Measurements from ENCODE around the gene KDM6A. TPM values are rescaled to one million over a fixed set of nuclear protein-coding genes. Genes with fewer than 3 reads are reported as not detected.
A peak's percentile ranks its signal among the peaks of the same experiment; 100 is the strongest.
"Not testable (repeated sequence)": the region's sequence is repeated elsewhere in the genome, so short reads cannot be mapped to it uniquely, and the experiment has no call there.

Gene KDM6A
- total RNA-seq, 1 donor from 2014 or later, result 26.2 TPM

DNA sequence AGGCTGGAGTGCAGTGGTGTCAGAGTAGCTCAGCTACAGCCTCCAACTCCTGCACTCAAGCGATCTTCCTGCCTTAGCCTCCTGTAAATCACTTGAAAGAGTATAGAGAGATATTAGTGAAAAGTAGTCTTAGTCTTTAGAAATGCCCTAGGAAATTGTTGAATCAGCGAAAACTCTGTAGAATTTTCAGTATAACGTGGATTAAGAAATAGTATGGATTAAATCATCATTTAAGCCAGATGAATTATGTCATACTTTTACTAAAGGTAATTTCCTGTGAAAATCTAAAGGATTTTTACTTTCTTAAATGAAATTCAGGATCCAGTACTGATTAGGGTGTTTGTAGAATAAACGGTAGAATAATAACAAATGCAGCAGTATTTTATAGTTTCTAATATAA lies 163.2 kb downstream of the KDM6A start:
- DNase-seq, result no peak
- peaks cover 7% of the 10 kb centered on the region for H3K36me3 Mint-ChIP-seq (ENCODE audit: low read depth)
- peaks cover 3% of the 10 kb centered on the region for H3K9me3 Mint-ChIP-seq
- no peak overlapping the region for H3K4me3 Mint-ChIP-seq
- intact Hi-C loops (cut with micrococcal nuclease), result no loop called here
- H3K27me3 Mint-ChIP-seq, result no peaks in the 10 kb centered on the region
- H3K4me1 Mint-ChIP-seq, result no peaks in the 10 kb centered on the region
- H3K27ac Mint-ChIP-seq, result no peak overlapping the region

DNA sequence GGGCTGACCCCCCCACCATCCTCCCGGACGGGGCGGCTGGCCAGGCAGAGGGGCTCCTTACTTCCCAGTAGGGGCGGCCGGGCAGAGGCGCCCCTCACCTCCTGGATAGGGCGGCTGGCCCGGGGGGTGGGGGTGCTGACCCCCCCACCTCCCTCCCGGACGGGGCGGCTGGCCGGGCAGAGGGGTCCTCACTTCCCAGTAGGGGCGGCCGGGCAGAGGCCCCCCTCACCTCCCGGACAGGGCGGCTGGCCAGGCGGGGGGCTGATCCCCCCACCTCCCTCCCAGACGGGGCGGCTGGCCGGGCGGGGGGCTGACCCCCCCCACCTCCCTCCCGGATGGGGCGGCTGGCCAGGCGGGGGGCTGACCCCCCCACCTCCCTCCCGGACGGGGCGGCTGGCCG lies 167.1 kb downstream of the KDM6A start:
- H3K27ac Mint-ChIP-seq; H3K4me1 Mint-ChIP-seq; intact Hi-C loops (cut with micrococcal nuclease); H3K4me3 Mint-ChIP-seq; H3K27me3 Mint-ChIP-seq; H3K9me3 Mint-ChIP-seq; DNase-seq; H3K36me3 Mint-ChIP-seq (ENCODE audit: low read depth): not testable (repeated sequence)

DNA sequence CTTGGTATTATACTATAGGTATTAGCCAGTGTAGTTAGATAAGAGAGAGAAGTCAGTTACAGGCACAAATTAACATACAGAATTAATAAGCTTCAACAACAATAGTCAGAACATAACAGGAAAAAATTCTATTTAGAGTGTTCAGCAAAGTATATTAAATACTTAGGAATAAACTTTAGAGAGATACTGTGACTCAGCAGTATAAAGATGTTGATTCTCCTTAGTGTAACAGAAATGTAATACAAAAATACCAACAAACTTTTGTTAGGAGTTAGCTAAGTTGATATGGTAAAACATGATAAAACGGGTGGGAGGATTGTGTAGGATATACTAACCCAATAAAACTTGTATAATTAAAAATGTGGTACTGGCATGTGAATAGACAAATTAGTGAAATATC lies 173.4 kb downstream of the KDM6A start:
- DNase-seq, result no peak
- Mint-ChIP-seq H3K4me3 (no peak overlapping the region), H3K27ac (no peak overlapping the region), H3K4me1 (peaks cover 4% of the 10 kb centered on the region), H3K9me3 (peaks cover 3% of the 10 kb centered on the region), H3K27me3 (no peaks in the 10 kb centered on the region), H3K36me3 (ENCODE audit: low read depth) (peaks cover 14% of the 10 kb centered on the region)
- intact Hi-C loops (cut with micrococcal nuclease), result no loop called here

DNA sequence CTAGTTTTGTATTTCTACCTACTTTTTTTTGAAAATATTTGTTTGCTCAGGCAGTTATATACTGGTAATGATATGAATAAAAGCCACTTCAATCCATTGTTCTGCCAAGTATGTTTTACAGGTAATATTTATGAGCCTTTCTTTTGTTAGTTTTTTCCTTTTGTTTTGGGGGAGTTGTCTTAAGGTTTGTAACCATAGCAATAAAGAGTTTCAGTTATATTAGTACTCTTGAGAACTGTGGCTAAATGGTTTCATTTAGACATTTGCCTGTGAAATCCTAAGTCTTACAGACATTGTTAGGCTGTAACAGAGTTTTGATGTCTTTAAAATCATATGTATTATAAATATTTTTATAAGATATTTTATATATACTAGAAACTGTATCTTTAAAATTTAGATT lies 177.6 kb downstream of the KDM6A start:
- no peak for DNase-seq
- peaks cover 4% of the 10 kb centered on the region for H3K4me1 Mint-ChIP-seq
- no peak overlapping the region for H3K27ac Mint-ChIP-seq
- no peaks in the 10 kb centered on the region for H3K27me3 Mint-ChIP-seq
- H3K9me3 Mint-ChIP-seq, result peaks cover 3% of the 10 kb centered on the region
- intact Hi-C loops (cut with micrococcal nuclease), result no loop called here
- peaks cover 15% of the 10 kb centered on the region for H3K36me3 Mint-ChIP-seq (ENCODE audit: low read depth)
- H3K4me3 Mint-ChIP-seq, result no peak overlapping the region

DNA sequence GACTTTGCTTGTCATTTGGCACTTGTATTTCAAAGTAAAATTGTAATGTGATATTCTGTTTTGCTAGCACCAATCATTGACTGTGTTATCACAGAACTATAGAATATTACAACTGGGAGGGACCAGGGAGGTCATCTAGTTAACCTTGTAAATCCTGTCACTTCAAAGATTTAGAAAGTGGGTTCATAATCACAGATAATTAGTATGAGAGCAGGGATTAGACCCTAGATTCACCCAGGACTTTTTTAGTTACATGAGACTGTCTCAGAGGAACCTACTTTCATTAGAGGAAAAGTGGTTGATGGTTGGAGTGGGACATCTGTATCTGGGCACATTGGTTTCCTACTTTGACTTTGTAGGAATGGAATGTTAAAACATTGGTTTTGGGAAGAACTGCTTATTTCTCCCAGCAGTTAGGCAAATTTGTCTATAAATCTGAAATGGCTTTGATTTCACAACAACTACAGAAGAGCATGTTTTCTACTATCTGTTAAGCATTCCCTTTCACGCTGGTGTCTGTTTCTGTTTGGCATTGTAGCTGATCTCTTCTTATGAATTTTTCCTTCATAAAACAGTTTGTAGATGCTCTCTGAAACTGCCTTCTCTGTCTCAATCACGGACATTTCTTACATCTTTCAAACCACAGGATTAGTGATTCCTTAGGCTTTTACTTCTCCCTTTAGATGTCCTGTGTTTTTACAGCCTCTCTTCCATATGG lies 183.6 kb downstream of the KDM6A start:
- Mint-ChIP-seq H3K27me3 (no peaks in the 10 kb centered on the region), H3K27ac (no peak overlapping the region), H3K4me1 (no peaks in the 10 kb centered on the region), H3K9me3 (no peaks in the 10 kb centered on the region), H3K4me3 (no peak overlapping the region), H3K36me3 (ENCODE audit: low read depth) (peaks cover 6% of the 10 kb centered on the region)
- intact Hi-C loops (cut with micrococcal nuclease), result no loop called here
- no peak for DNase-seq

DNA sequence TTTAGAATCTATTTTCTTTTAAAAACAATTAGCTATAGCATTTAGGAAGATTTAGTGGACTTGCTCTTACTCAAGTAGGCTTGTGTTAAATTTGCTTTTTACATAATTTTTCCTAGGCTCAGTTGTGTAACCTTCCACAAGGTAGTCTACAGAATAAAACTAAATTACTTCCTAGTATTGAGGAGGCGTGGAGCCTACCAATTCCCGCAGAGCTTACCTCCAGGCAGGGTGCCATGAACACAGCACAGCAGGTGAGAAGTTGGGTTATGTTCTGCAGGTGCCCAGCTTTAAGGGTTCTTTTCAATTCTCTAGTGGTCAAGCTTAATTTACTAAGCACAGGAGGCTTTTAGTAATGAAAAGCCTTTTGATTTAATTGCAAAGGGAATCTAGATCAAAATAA lies 186.9 kb downstream of the KDM6A start:
- DNase-seq; H3K4me3 Mint-ChIP-seq; intact Hi-C loops (cut with micrococcal nuclease); H3K4me1 Mint-ChIP-seq; H3K9me3 Mint-ChIP-seq; H3K27me3 Mint-ChIP-seq; H3K27ac Mint-ChIP-seq: not testable (repeated sequence)
- peaks cover 17% of the 10 kb centered on the region for H3K36me3 Mint-ChIP-seq (ENCODE audit: low read depth)

DNA sequence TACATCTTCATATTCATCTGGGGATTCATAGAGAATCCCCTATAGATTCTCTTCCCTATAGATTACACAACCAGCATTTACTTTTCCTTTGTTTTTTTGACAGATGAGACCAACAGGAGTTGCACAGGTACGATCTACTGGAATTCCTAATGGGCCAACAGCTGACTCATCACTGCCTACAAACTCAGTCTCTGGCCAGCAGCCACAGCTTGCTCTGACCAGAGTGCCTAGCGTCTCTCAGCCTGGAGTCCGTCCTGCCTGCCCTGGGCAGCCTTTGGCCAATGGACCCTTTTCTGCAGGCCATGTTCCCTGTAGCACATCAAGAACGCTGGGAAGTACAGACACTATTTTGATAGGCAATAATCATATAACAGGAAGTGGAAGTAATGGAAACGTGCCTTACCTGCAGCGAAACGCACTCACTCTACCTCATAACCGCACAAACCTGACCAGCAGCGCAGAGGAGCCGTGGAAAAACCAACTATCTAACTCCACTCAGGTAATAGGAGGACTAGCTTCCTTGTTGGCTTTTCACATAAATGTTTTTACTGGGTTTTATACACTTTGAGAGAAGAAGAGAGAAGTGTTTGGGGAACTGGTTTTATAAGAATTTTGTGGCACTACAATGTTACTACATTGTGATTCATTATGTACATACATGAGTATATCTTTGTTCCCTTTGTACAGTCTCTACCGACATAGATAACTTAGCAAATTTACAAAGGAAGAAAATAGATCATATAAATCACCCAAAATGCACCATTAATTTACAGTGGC lies 190.5 kb downstream of the KDM6A start:
- no peak overlapping the region for H3K27ac Mint-ChIP-seq
- H3K27me3 Mint-ChIP-seq, result no peaks in the 10 kb centered on the region
- intact Hi-C loops (cut with micrococcal nuclease), result no loop called here
- H3K4me3 Mint-ChIP-seq, result no peak overlapping the region
- no peaks in the 10 kb centered on the region for H3K9me3 Mint-ChIP-seq
- DNase-seq, result no peak
- peaks cover 27% of the 10 kb centered on the region for H3K36me3 Mint-ChIP-seq (ENCODE audit: low read depth)
- peaks cover 6% of the 10 kb centered on the region for H3K4me1 Mint-ChIP-seq

DNA sequence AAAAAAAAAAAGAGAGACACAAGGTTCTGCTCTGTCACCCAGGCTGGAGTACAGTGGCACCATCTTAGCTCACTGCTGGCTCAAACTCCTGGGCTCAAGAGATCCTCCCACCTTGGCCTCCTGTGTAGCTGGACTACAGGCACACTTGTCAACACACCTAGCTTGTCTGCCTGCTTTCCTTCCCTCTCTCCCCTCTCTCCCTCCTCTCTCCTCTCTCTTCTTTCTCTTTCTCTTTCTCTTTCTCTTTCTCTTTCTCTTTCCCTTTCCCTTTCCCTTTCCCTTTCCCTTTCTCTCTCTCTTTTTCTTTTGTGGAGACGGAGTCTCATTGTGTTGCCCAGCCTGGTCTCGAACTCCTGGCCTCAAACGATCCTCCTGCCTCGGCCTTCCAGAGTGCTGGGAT lies 195.6 kb downstream of the KDM6A start:
- peaks cover 29% of the 10 kb centered on the region for H3K4me1 Mint-ChIP-seq
- peaks cover 42% of the 10 kb centered on the region for H3K36me3 Mint-ChIP-seq (ENCODE audit: low read depth)
- H3K4me3 Mint-ChIP-seq, result peak overlapping the region; percentile 61
- no peaks in the 10 kb centered on the region for H3K9me3 Mint-ChIP-seq
- peak overlapping the region; percentile 82 for H3K27ac Mint-ChIP-seq
- H3K27me3 Mint-ChIP-seq, result no peaks in the 10 kb centered on the region
- DNase-seq, result peak; percentile 67
- intact Hi-C loops (cut with micrococcal nuclease), result no loop called here

DNA sequence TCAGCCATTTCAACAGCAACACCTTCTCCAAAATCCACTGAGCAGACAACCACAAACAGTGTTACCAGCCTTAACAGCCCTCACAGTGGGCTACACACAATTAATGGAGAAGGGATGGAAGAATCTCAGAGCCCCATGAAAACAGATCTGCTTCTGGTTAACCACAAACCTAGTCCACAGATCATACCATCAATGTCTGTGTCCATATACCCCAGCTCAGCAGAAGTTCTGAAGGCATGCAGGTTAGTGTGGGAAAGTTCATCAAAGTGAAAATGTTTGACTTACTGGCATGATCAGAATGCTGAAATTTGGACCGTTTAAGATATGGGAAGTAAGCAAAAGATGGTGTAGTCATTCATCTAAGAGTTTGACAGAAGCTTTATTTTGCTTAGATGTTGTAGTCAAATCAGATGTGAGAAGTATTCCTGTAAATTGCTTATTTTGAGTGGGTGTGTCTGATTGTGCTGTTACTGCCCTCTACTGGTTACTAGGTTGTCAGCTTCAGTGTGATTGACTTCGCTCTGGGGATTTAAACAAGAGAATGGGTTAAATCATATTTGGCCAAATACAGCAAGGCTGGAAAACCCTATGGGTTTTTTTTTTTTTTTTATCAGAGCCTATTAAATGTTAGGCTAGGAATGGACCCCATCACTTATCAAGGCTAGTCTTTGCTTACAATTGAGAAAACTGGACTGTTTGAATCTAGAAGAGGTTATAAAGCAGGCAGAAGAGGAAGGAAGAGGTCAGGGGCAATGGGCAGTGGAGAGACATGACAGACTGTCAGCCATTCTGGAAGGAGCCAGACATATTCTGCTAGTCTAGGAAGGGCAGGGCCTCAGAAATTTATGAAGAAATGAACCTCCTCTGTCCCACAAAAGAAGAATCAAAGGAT lies 197.4 kb downstream of the KDM6A start:
- Mint-ChIP-seq H3K9me3 (no peaks in the 10 kb centered on the region), H3K27ac (peak overlapping the region; percentile 70), H3K4me1 (peaks cover 35% of the 10 kb centered on the region), H3K27me3 (no peaks in the 10 kb centered on the region), H3K36me3 (ENCODE audit: low read depth) (peaks cover 30% of the 10 kb centered on the region), H3K4me3 (no peak overlapping the region)
- peak; percentile 64 for DNase-seq
- intact Hi-C loops (cut with micrococcal nuclease), result loop anchor here (10.0 kb wide), 2 partner anchors 124 to 526 kb away; partner anchors contain the start of gene FUNDC1

DNA sequence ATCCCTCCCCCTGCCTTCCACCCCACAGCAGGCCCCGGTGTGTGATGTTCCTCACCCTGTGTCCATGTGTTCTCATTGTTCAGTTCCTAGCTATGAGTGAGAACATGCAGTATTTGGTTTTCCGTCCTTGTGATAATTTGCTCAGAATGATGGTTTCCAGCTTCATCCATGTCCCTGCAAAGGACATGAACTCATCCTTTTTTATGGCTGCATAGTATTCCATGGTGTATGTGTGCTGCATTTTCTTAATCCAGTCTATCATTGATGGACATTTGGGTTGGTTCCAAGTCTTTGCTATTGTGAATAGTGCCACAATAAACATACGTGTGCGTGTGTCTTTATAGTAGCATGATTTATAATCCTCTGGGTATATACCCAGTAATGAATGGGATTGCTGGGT lies 200.0 kb downstream of the KDM6A start:
- not testable (repeated sequence) for DNase-seq, H3K27ac Mint-ChIP-seq, H3K4me3 Mint-ChIP-seq, H3K9me3 Mint-ChIP-seq, H3K27me3 Mint-ChIP-seq
- Mint-ChIP-seq H3K4me1 (peaks cover 42% of the 10 kb centered on the region), H3K36me3 (ENCODE audit: low read depth) (peaks cover 31% of the 10 kb centered on the region)
- intact Hi-C loops (cut with micrococcal nuclease), result loop anchor here (10.0 kb wide), 2 partner anchors 122 to 528 kb away; partner anchors contain the start of gene FUNDC1

DNA sequence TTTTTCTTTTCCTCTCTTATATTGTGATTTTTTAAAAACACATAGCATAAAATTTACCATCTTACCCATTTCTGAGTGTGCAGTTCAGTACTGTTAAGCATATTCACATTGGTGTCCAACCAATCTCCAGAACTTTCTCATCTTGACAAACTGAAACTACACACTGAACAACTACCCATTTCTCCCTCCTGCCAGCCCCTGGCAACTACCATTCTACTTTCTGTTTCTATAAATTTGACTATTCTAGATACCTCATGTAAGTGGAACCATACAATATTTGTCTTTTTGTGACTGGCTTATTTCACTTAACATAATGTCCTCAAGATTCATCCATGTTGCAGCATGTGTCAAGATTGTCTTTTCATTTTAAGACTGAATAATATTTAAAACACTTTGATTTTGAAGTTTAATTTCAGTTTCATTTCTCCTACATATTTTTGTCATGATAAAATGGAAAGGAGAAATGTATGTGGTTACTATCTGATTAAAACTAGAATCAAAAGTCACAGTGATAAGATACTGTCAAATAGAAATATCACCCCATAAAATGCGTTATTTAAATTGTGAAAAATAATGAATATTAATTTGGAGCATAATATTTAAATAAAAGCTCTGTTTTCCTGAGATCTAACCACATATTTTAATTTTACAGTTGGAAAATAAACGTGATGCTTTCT lies 204.9 kb downstream of the KDM6A start:
- peak overlapping the region; percentile 84 for H3K27ac Mint-ChIP-seq
- H3K36me3 Mint-ChIP-seq (ENCODE audit: low read depth), result peaks cover 22% of the 10 kb centered on the region
- peak overlapping the region; percentile 84 for H3K4me3 Mint-ChIP-seq
- DNase-seq, result peak; percentile 59
- intact Hi-C loops (cut with micrococcal nuclease), result loop anchor here (5.0 to 10.0 kb wide), 3 partner anchors 117 to 533 kb away; partner anchors contain the start of genes FUNDC1 and KDM6A
- no peaks in the 10 kb centered on the region for H3K9me3 Mint-ChIP-seq
- H3K27me3 Mint-ChIP-seq, result no peaks in the 10 kb centered on the region
- peaks cover 22% of the 10 kb centered on the region for H3K4me1 Mint-ChIP-seq

DNA sequence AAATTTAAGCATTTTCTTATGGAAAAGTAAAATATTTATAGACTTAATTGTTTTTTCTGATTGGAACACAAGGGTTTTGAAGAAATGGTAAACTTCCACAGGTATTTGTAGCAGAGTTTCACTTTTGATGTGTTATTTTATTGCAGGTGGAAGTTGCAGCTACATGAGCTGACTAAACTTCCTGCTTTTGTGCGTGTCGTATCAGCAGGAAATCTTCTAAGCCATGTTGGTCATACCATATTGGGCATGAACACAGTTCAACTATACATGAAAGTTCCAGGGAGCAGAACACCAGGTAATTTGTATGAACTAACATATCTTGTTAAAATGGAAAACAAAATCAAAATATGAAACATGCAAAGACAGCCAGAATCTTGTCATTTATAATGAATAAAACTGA lies 210.3 kb downstream of the KDM6A start:
- Mint-ChIP-seq H3K27me3 (no peaks in the 10 kb centered on the region), H3K4me3 (no peak overlapping the region), H3K4me1 (peaks cover 5% of the 10 kb centered on the region), H3K27ac (peak overlapping the region; percentile 41), H3K36me3 (ENCODE audit: low read depth) (peaks cover 26% of the 10 kb centered on the region), H3K9me3 (no peaks in the 10 kb centered on the region)
- peak; percentile 59 for DNase-seq
- intact Hi-C loops (cut with micrococcal nuclease), result no loop called here

DNA sequence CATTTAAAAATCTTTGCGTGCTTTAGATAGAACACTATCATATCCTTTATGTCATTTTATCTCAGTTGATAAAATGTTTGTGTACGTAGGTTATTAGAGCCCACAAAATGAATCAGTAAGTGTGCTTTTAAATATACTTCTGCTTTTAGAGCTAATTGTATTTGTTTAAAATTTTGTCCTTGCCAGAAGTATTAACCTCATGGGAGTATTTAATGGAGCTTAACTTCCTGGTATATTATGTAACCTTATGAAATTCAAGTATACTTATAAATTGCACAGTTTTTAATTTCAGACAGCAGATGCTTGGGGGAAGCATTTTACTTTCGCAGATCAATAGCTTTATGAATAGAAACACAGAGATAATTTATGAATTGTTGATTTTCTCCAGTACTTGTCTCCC lies 237.5 kb downstream of the KDM6A start:
- intact Hi-C loops (cut with micrococcal nuclease), result no loop called here

More for the DNA sequence above, 237.5 kb downstream of the KDM6A start:
- H3K36me3 Mint-ChIP-seq (ENCODE audit: low read depth), result peaks cover 32% of the 10 kb centered on the region
- no peak for DNase-seq
- no peak overlapping the region for H3K27ac Mint-ChIP-seq
- H3K4me1 Mint-ChIP-seq, result no peaks in the 10 kb centered on the region
- H3K4me3 Mint-ChIP-seq, result no peak overlapping the region
- H3K27me3 Mint-ChIP-seq, result no peaks in the 10 kb centered on the region
- peaks cover 5% of the 10 kb centered on the region for H3K9me3 Mint-ChIP-seq
